ELR (cell line): ENCODE results near the gene PDIA5.

Source experiments
- DNase-seq: peaks from one replicate; pipeline ENCODE4 v3.0.0-alpha.2; 2015; ENCODE audit warnings: low read depth

The PDIA5 gene

DNA sequence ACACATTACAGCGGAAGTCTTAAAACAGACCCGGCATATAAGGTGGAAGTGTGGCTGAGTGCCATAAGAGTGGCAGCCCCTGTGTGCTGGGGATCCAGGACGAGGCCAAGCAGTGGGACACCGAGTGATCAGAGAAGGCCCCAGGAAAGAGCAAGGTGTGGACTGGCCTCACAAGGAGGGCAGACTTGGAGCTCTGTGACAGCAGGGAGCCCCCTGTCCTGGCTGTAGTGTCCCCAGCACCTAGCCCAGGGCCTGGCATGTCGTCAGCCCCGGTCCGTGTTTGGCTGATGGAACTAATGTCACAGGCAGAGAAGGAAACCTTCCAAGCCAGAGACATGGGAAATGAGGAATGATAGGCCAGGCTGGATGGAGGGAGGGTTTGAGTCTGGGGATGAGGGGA lies 4.8 kb downstream of the PDIA5 start:
- no peak for DNase-seq

DNA sequence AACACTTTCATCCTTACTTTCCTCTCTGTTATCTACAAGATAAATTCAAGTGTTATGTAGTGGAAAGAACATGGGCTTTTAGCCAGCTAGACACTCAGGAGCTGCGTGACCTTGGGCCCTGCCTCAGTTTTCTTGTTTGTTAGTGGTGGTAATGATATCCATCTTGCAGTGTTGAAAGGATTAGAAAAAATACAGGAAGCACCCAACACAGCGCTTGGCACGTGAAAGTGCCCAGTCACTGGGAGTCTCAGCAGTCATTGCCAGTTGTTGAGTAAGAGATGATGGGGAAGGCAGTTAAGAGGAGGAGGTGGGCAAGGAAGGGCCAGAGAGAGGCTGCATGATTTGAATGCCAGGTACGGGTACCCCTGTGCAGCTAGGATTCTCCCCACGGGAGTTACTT lies 5.3 kb downstream of the PDIA5 start:
- DNase-seq: no peak

DNA sequence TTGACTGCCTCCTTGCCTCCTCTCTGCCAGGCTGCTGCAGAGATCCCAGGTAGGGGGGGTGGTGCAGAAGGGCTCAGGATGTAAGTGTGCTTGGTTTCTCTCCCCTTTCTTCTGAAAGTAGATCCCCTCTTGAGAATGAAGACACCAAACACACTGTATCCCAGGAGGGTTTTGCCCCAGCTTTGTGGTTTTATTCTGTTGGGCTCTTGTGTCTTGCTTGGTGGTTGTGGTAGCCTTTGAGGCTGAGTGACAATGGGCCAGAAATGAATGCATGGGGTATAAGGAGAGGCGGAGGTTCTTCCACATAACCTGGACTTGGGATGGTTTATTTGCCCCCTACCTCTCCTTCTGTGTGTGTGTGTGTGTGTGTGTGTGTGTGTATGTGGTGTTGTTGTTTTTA lies 5.7 kb downstream of the PDIA5 start:
- DNase-seq: no peak

- DNase-seq: peak; percentile 54
Observed at GRCh38 chr3:123075359-123075758, 8.5 kb downstream of the PDIA5 start.

GRCh38 chr3:123076112-123076495 lies 9.3 kb downstream of the PDIA5 start:
- no peak for DNase-seq

- DNase-seq: no peak
Observed at GRCh38 chr3:123076496-123077418, 9.9 kb downstream of the PDIA5 start.

DNA sequence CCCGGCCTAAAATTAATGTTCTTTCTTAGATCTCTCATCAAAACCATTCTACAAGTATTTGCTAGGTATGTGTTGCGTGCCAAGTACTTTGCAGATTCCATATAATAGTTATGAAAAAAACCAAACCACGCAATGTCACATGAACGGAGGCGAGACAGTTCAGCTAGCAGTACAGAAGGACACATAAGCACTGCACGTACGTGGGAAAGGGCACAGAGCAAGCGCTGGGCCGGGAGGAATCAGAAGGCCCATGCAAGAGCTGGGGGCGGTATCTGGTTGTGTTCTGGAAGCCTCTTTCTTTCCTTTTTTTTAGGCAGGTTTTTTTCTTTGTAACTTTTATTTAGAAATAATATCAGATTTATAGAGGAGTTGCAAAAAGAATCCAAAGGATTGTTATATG lies 11.3 kb downstream of the PDIA5 start:
- DNase-seq: no peak

- no peak for DNase-seq
Observed at GRCh38 chr3:123080864-123081562, 14.2 kb downstream of the PDIA5 start.

DNA sequence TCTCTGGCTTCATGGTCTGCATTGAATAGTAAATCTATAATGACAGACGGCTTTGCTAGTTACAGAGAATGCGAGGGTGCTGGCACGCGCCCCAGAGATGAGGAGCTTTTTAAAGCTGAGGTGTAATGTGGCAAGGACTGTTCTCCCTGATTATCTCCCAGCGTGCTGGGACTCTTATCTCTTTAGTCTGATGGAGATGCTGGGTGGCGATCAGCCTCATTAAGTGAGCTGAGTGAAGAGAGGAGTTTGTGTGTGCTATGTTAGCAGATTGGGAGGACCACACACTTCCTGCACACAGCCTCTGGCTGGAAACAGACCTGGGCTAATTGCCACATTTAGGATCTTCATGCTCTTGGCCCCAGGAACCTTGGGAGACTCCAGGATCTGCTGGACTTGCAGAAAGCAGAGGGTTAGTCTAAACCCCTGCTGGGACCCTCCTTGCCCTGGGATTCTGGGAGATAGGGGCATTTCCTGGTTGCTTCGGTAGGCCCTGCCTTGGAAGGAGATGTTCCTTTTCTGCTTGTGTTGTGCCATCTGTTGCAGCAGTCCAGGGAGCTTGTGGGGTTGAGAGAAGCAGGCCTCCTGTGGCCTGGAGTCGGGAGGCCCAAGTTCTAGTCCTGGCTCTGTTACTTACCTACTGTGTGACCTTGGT lies 15.0 kb downstream of the PDIA5 start:
- no peak for DNase-seq

DNA sequence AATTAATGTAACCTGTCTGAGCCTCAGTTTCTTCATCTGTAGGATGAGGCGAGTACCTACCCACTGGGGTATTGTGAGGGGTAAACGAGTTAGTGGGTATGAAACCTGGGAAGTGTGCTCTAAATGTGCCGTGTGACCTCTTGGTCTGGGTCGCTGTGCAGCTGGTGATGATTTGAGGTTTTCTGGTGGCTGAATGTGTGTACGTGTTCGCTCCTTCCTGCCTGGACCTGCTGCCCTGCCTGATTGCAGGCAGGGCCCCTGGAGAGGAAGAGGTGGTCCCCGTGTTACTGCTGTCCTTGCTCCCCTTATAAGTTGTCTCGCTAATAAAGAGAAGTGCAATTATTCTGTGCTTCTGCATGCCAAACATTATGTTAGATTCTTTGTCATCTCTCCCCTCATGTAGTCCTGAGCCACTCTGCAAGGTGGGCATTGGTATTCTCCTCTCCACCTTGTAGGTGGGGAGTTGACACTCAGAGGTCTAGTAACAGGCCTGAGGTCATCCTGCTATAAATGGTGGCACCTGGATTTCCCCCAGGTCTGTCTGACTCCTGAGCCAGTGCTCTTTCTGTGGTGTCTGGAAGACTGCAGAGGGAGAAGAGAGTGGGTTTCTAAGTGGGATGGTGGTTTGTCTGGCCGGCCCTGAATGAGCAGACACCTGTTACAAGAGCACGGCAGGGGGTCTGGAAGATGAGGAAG lies 15.7 kb downstream of the PDIA5 start:
- no peak for DNase-seq

GRCh38 chr3:123083383-123084124 lies 16.7 kb downstream of the PDIA5 start:
- no peak for DNase-seq

DNA sequence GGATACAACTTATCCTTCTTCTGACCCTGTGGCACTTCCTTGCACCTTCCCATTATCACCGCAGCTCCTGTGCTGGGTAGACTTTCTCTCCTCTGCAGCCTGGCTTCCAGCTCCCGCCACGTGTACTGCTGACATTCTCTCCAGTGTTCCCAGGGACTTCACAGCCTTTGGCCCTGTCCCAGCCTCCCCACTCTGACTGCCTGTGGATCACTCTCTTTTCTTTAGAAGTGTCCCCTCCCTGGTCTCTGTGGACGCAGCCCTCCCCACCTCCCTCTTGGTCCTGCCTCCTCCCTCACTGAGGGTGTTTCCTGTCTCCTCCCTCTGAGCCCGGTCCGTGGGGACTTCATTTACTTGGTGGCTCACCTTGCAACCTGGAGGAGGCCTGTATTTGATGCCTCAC lies 17.4 kb downstream of the PDIA5 start:
- DNase-seq: no peak

DNA sequence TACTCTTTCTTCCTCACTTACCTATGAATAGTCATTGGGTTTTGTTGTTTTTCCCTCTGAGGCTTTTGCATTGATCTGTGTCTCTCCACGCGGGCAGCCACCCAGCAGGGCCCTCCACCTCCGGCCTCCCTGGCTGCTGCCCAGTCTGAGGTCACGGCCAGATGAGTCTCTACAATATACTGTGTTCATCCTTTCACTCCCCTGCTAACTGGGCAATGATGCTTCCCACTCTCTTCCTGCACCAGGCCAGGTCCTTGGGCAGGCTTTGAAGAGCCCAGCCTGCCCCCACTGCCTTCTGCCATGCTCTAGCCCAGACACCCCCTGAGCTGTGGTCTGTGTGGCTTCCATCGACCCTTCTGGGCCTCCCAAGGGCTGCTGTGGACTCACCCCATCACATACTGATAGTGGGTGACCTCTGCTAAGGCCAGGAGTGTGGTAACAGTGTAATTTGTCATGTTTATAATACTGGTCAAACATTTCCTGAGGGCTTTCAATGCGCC lies 18.0 kb downstream of the PDIA5 start:
- DNase-seq: peak; percentile 44

DNA sequence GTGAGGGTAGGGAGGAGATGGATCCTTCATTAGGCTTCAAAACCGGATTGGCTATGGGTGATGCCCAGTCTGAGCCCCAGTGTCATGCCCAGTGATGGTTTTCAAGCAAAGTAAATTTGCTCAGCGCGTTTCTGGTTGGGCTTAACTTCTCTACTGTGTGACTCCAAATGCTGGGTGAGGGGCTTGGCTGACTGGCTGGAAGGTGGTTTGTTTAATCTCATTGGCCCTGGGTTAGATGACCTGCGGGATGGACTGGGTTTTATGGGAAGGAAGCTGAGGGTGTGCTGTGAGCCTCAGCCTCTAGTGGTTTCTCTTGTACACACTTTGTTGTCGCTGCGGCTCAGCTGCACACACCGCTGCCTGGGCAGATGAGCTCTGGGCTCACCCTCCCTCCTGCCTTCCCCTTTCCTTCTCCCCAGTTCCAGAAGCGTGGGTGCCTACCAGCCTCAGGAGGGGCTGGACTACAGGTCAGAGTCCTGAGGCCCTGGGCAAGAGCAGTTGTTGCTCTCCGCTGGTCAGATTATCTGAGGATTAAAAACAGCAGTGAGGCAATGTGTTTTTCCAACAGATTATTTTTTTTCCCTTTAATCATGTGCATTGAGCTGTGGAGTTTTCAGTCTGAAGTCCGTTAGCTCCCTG lies 18.6 kb downstream of the PDIA5 start:
- no peak for DNase-seq

DNA sequence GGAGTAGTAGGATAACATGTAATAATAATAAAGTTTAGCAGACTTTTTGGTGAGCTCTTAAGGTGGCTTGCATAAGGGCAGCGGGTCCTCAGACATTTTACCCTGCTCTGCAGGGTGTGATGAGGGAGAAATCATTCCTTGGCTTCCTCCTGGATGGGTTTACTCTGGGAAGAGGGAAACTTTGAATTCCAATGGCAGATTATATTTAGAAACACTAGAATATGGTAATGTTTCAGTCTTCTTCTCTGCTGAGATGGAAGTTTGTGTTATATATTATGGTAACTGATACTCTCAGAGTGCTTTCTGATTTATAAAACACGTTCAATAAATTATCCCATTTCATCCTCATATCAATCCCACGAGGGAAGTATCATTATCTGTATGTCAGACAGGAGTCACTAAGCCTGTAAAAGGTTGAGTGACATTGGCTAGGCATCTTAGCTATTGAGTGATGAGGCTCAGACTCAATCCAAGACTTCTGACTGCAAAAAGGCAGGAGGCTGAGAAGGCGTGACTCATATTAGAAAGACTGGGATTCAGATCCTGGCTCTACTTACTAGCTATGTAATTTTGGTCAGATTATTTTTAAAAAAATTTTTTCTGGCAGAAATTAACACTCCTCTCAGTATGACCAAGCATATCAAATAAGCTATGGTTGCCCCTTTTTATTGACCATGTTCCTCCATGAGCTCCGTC lies 19.3 kb downstream of the PDIA5 start:
- peak; percentile 22 for DNase-seq

DNA sequence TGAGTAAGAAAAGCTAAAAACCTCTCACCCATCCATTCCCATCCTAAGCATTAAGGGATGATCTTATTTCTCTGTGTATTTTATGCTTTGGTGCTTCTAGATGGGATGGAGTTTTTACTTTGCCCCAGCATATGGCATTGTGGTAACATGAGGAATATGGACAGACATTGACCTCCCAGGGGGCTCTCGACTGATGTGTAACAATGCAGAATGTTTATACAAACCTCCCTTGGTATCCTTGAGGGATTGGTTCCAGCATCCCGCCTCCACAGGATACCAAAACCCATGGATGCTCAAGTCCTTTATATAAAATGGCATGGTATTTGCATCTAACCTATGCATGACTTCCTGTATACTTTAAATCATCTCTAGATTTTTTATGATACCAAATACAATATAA lies 21.6 kb downstream of the PDIA5 start:
- DNase-seq: no peak

GRCh38 chr3:123089611-123090331 lies 22.9 kb downstream of the PDIA5 start:
- DNase-seq: no peak

GRCh38 chr3:123090728-123091531 lies 24.1 kb downstream of the PDIA5 start:
- DNase-seq: peak; percentile 29

- DNase-seq: no peak
Observed at GRCh38 chr3:123092243-123092642, 25.4 kb downstream of the PDIA5 start.
